ENCODE data around the gene SH3PXD2A.

- TF ChIP-seq CTCF (IDR thresholded peaks at IDR 0.05) = no peak
- no peak for TF ChIP-seq EZH2 (IDR thresholded peaks at IDR 0.05)
- TF ChIP-seq EZH2phosphoT487 (IDR thresholded peaks at IDR 0.05) = no peak
Measured at GRCh38 chr10:103687172-103687571, 168.2 kb downstream of the SH3PXD2A start.

Data from neural progenitor cell (in vitro differentiated cells).